ENCODE measurements around the gene NUPR2. TPM values are rescaled to one million over a fixed set of nuclear protein-coding genes. Genes with fewer than 3 reads are reported as not detected.
"Not testable (repeated sequence)": the region's sequence is repeated elsewhere in the genome, so short reads cannot be mapped to it uniquely, and the experiment has no call there.

Gene NUPR2
- total RNA-seq, 2 donors from 2014 or later: 2.1 TPM; not detected in 1

DNA sequence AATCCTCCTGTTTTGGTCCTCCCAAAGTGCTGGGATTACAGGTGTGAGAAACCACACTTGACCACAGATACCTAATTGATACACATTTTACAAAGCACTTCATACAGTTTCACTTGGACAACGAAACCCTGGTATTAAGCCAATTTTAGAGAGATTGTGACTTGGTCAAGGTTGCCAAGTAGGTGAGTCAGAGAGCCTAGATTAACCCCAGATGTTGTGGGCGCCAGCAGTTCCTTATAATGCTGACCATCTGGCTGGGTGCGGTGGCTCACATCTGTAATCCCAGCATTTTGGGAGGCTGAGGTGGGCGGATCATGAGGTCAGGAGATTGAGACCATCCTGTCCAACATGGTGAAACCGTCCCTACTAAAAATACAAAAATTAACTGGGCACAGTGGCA lies 18.5 kb downstream of the NUPR2 start:
- DNase-seq (peak; percentile 65 to 81 (median 75)), ATAC-seq (peak; percentile 92)
- intact Hi-C loops (cut with DNase I): no loop called here
- TF ChIP-seq CTCF (IDR thresholded peaks at IDR 0.05): no peak
- no peak for TF ChIP-seq POLR2A (IDR thresholded peaks at IDR 0.05)
- no peak overlapping the region for H3K4me3 ChIP-seq
- H3K36me3 ChIP-seq (replicated peaks in 1 of 2; ENCODE audit: insufficient read depth in 1 of 2, low read depth in 2 of 2): peaks cover 11 to 18% of the 10 kb centered on the region in 2 donors
- H3K27me3 ChIP-seq: no peaks in the 10 kb centered on the region
- peaks cover 25% of the 10 kb centered on the region for H3K4me1 ChIP-seq
- H3K9me3 ChIP-seq: no peaks in the 10 kb centered on the region
- 24 to 32% methylated on average over 4 to 5 of the region's 5 CpGs for WGBS, 2 donors
- H3K27ac ChIP-seq: peak overlapping the region; percentile 68 to 73 (median 71)

GRCh38 chr7:56092789-56093531 lies 23.3 kb downstream of the NUPR2 start, which contains the start of gene PHKG1:
TSS of gene PHKG1 (minus strand) at chr7:56092952. CDS start at chr7:56088941, 4,011 bp downstream.
- no peaks in the 10 kb centered on the region for H3K27me3 ChIP-seq
- H3K4me3 ChIP-seq: no peak within 1 kb of the TSS
- peak; percentile 82 to 89 (median 88) for DNase-seq
- WGBS, 2 donors: 25 to 27% methylated on average over 5 to 19 of the region's 19 CpGs
- H3K36me3 ChIP-seq (replicated peaks in 1 of 2; ENCODE audit: insufficient read depth in 1 of 2, low read depth in 2 of 2): no peaks in the 10 kb centered on the region
- peak; percentile 90 for ATAC-seq
- H3K9me3 ChIP-seq: no peaks in the 10 kb centered on the region
- intact Hi-C loops (cut with DNase I): no loop called here
- H3K4me1 ChIP-seq: peaks cover 25% of the 10 kb centered on the region
- TF ChIP-seq POLR2A (IDR thresholded peaks at IDR 0.05) (no peak), CTCF (IDR thresholded peaks at IDR 0.05) (peak; percentile 24 to 70 (median 53))
- H3K27ac ChIP-seq: peak within 1 kb of the TSS in 3 of 4 donors; percentile 4 to 59 (median 42)

DNA sequence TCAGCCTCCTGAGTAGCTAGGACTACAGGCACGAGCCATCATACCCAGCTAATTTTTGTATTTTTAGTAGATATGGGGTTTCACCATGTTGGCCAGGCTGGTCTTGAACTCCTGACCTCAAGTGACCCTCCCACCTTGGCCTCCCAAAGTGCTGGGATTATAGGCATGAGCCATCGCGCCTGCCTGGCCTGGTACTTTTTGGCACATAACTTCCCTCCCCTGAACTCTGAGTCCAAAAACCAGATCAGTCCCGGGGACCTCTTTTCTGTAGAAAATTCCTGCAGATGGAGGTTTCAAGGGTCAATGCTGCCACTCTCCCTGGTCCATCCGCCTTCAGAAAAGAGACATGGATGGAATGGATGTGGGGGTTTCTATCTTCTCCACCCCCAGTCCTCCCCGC lies 23.8 kb downstream of the NUPR2 start:
- 21 to 30% methylated on average over 5 to 6 of the region's 6 CpGs for WGBS, 2 donors
- not testable (repeated sequence) for H3K27me3 ChIP-seq
- H3K27ac ChIP-seq: peak overlapping the region in 1 of 4 donors; percentile 59

GRCh38 chr7:56091591-56091990 lies 24.6 kb downstream of the NUPR2 start:
- intact Hi-C loops (cut with DNase I): no loop called here
- Histone ChIP-seq H3K27ac (no peak overlapping the region), H3K4me1 (peaks cover 14% of the 10 kb centered on the region), H3K36me3 (replicated peaks in 1 of 2; ENCODE audit: insufficient read depth in 1 of 2, low read depth in 2 of 2) (no peaks in the 10 kb centered on the region), H3K27me3 (no peaks in the 10 kb centered on the region), H3K4me3 (no peak overlapping the region), H3K9me3 (no peaks in the 10 kb centered on the region)
- WGBS, 2 donors: 86 to 94% methylated on average over 3 of the region's 3 CpGs
- TF ChIP-seq POLR2A (IDR thresholded peaks at IDR 0.05) (no peak), CTCF (IDR thresholded peaks at IDR 0.05) (no peak)
- DNase-seq (no peak), ATAC-seq (no peak)

More for the DNA sequence above, 23.8 kb downstream of the NUPR2 start:
- H3K9me3 ChIP-seq; H3K36me3 ChIP-seq (replicated peaks in 1 of 2; ENCODE audit: insufficient read depth in 1 of 2, low read depth in 2 of 2); H3K4me3 ChIP-seq; ATAC-seq; DNase-seq; intact Hi-C loops (cut with DNase I): not testable (repeated sequence)
- peaks cover 20% of the 10 kb centered on the region for H3K4me1 ChIP-seq

- no peaks in the 10 kb centered on the region for H3K36me3 ChIP-seq (replicated peaks in 1 of 2; ENCODE audit: insufficient read depth in 1 of 2, low read depth in 2 of 2)
- no peaks in the 10 kb centered on the region for H3K27me3 ChIP-seq
- TF ChIP-seq POLR2A (IDR thresholded peaks at IDR 0.05) (no peak), CTCF (IDR thresholded peaks at IDR 0.05) (no peak)
- H3K4me3 ChIP-seq: no peak overlapping the region
- H3K9me3 ChIP-seq: no peaks in the 10 kb centered on the region
- intact Hi-C loops (cut with DNase I): no loop called here
- 87 to 89% methylated on average over 15 to 16 of the region's 16 CpGs for WGBS, 2 donors
- no peak for ATAC-seq
- peaks cover 11% of the 10 kb centered on the region for H3K4me1 ChIP-seq
- no peak overlapping the region for H3K27ac ChIP-seq
- DNase-seq: no peak
Observed at GRCh38 chr7:56087445-56087844, 28.8 kb downstream of the NUPR2 start.
